A673 (cell line): ENCODE results near the gene SH3BP2. TPM values are rescaled to one million over a fixed set of nuclear protein-coding genes. Genes with fewer than 3 reads are reported as not detected.

ENCODE experiments used
- BruUV-seq: library from RNA; stranded (reverse); fragments of 400-500 nt; replicated peaks from 2 replicates; lab custom pipeline; 2021; lab: Mats Ljungman, UMichigan
- CTCF ChIA-PET: fragments of 300-600 bp; sonication (Branson Sonifier 250); formaldehyde crosslinking; loops from one replicate; lab custom pipeline; 2022; ENCODE audit warnings: antibody characterized with exemption; lab: Charles Lee
- POLR2A ChIA-PET: fragments of 300-600 bp; sonication (Branson Sonifier 250); formaldehyde crosslinking; loops from one replicate; lab custom pipeline; 2022; ENCODE audit warnings: antibody characterized with exemption; ENCODE audit not compliant: low non-redundant PET; lab: Charles Lee
- DNase-seq: peaks from one replicate; pipeline ENCODE4 v3.0.0-alpha.2; 2015; ENCODE audit warnings: low spot score
- H3K27ac ChIP-seq: fragments of 200-600 bp; sonication (generic); 2 replicates; pipeline ENCODE4 v1.5.1; 2016; ENCODE audit warnings: mixed run types, low read depth, mild to moderate bottlenecking, mixed read lengths, antibody characterized with exemption, low read length; ENCODE audit not compliant: poor library complexity, severe bottlenecking
- H3K27me3 ChIP-seq: fragments of 200-600 bp; sonication (generic); replicated peaks from 2 replicates; pipeline ENCODE4 v1.6.1; 2017; ENCODE audit warnings: mixed run types, low read depth, mild to moderate bottlenecking, mixed read lengths, antibody characterized with exemption, low read length; ENCODE audit not compliant: insufficient read depth, poor library complexity
- H3K36me3 ChIP-seq: fragments of 200-600 bp; sonication (generic); 2 replicates; pipeline ENCODE4 v1.6.1; 2016; ENCODE audit warnings: mixed run types, mild to moderate bottlenecking, mixed read lengths, antibody characterized with exemption, low read length; ENCODE audit not compliant: insufficient read depth, poor library complexity, severe bottlenecking
- H3K4me1 ChIP-seq: fragments of 200-600 bp; sonication (generic); 2 replicates; pipeline ENCODE4 v1.6.1; 2017; ENCODE audit warnings: mixed run types, mild to moderate bottlenecking, mixed read lengths, antibody characterized with exemption, low read length; ENCODE audit not compliant: insufficient read depth, poor library complexity, severe bottlenecking
- H3K4me3 ChIP-seq: fragments of 200-600 bp; sonication (generic); 2 replicates; pipeline ENCODE4 v1.5.1; 2016; ENCODE audit warnings: low read depth, mixed run types, mild to moderate bottlenecking, mixed read lengths, low read length; ENCODE audit not compliant: poor library complexity, severe bottlenecking
- H3K9me3 ChIP-seq: fragments of 200-600 bp; sonication (generic); 2 replicates; pipeline ENCODE4 v1.6.1; 2016; ENCODE audit warnings: mixed run types, low read depth, mild to moderate bottlenecking, mixed read lengths, antibody characterized with exemption, low read length; ENCODE audit not compliant: poor library complexity, severe bottlenecking
- EZH2 ChIP-seq: fragments of 200-600 bp; sonication (generic); IDR thresholded peaks from 2 replicates; pipeline ENCODE4 v1.6.1; 2017; ENCODE audit warnings: borderline replicate concordance, low read depth, mild to moderate bottlenecking, mixed read lengths, antibody characterized with exemption, low read length; ENCODE audit not compliant: poor library complexity, severe bottlenecking
- intact Hi-C: fragments of 100-400 bp; cut with micrococcal nuclease; formaldehyde crosslinking; loops from one replicate; pipeline ENCODE4 v1.10.0; 2022; ENCODE audit not compliant: unreplicated experiment
- total RNA-seq: library from RNA; stranded (reverse); gene quantifications from 2 replicates; pipeline ENCODE4 v1.2.3, GENCODE V29; 2021
- TF ChIP-seq, protein P1 (sequence below): fragments of 300-800, 200-600 bp; sonication (generic); conservative IDR thresholded peaks from 2 replicates; pipeline ENCODE4 v1.5.1; 2017; ENCODE audit warnings: low read depth, mild to moderate bottlenecking, antibody characterized with exemption, low read length, moderate library complexity, mixed read lengths

SH3BP2 gene
- total RNA-seq, 1 experiment from 2014 or later = 34.4 TPM

DNA sequence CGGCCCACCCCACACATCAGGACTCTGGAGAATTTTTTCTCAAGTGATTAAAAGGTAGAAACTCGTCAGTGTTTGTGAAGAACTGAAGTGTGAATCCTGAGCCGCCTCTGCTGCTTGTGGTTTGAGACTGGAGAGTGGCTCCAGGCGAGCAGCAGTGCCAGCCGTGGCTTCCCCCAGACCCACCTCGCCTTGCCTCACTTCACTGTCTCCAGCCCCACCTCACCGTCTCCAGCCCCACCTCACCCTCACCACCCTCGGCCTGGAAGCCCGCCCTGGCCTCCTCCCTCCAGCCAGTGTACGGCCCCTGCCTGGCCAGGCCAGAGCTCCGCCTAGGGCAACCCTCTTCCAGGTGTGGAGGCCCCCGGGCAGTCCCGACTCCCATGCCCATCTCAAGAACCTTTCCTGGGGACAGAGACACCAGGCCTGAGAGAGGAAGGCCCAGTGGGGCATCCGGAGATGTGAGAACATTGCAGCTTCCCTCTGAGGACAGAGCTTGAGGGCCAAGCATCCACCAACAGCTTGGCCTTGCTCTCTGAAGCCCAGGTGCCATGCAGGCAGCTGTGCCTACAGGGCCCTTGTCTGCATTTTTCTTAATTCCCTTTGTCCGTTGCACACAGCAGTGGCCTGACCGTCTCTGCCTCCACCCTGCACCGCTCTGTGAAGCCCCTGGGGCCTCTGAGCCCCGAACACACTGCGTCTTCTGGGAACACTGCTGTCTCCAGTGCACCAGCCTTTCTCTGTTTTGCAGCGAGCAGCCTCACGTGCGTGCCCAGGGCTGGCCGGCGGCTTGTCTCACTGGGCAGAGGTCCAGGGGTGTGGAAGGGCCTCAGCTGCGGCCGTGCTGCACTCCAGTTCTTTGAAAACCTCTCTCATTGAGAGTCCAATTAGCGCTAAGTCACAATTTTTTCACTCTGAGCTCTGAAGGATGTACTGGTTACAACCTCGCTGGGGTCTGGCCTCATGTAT lies 13.8 kb downstream of the SH3BP2 start:
- BruUV-seq = no TSS peak
- H3K36me3 ChIP-seq = no peaks in the 10 kb centered on the region
- H3K27me3 ChIP-seq = no peaks in the 10 kb centered on the region
- DNase-seq = no peak
- CTCF ChIA-PET = no interaction called here
- TF ChIP-seq EZH2 = no peak
- TF ChIP-seq, protein P1, sequence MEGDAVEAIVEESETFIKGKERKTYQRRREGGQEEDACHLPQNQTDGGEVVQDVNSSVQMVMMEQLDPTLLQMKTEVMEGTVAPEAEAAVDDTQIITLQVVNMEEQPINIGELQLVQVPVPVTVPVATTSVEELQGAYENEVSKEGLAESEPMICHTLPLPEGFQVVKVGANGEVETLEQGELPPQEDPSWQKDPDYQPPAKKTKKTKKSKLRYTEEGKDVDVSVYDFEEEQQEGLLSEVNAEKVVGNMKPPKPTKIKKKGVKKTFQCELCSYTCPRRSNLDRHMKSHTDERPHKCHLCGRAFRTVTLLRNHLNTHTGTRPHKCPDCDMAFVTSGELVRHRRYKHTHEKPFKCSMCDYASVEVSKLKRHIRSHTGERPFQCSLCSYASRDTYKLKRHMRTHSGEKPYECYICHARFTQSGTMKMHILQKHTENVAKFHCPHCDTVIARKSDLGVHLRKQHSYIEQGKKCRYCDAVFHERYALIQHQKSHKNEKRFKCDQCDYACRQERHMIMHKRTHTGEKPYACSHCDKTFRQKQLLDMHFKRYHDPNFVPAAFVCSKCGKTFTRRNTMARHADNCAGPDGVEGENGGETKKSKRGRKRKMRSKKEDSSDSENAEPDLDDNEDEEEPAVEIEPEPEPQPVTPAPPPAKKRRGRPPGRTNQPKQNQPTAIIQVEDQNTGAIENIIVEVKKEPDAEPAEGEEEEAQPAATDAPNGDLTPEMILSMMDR = no peak
- H3K4me1 ChIP-seq = no peaks in the 10 kb centered on the region
- POLR2A ChIA-PET = no interaction called here
- no peak overlapping the region for H3K4me3 ChIP-seq
- intact Hi-C loops = no loop called here
- H3K9me3 ChIP-seq = no peaks in the 10 kb centered on the region
- no peak overlapping the region for H3K27ac ChIP-seq

DNA sequence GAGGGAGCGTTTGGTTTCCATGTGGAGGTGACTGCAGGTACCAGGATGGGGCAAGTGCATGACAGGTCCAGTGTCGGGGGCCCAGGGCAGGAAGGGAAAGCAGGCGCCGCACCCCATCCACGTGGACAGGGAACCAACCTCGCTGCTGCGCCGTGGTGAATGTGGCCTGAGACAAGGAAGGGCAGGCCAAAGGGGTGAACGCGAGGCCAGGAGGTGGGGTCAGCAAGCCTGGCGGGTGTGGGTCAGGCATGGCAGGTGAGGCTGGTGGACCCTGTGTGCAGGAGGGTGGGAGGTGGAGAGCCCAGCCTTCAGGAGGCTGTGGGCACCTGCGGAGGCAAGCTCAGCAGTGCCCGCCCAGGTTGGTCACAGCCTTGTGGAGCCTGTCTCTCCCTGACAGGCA lies 14.7 kb downstream of the SH3BP2 start:
- DNase-seq = no peak
- no TSS peak for BruUV-seq
- Histone ChIP-seq H3K27me3 (no peaks in the 10 kb centered on the region), H3K4me1 (peaks cover 7% of the 10 kb centered on the region), H3K27ac (no peak overlapping the region), H3K4me3 (no peak overlapping the region), H3K36me3 (no peaks in the 10 kb centered on the region), H3K9me3 (no peaks in the 10 kb centered on the region)
- TF ChIP-seq, protein P1 = no peak
- no peak for TF ChIP-seq EZH2
- intact Hi-C loops = no loop called here
- POLR2A ChIA-PET = no interaction called here
- CTCF ChIA-PET = no interaction called here

DNA sequence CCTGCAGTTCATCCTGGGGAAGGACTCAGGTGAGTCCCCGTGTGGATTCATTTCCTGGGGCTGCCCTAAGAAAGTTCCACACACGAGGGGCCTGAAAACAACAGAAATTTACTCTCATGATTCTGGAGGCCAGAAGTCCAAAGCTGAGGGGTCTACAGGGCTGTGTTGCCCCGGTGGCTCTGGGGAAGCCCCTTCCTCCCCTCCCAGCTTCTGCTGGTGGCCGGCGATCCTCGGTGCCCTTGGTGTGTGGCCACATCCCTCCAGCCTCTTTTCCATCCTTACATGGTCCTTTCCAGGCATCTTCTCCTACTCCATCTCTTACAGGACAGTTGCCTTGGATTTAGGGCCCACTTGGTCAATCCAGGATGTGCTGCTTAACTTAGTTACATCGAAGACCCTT lies 15.1 kb downstream of the SH3BP2 start:
- H3K27ac ChIP-seq = no peak overlapping the region
- BruUV-seq = no TSS peak
- ChIA-PET CTCF (no interaction called here), POLR2A (no interaction called here)
- H3K27me3 ChIP-seq = no peaks in the 10 kb centered on the region
- no peak overlapping the region for H3K4me3 ChIP-seq
- H3K9me3 ChIP-seq = no peaks in the 10 kb centered on the region
- H3K36me3 ChIP-seq = no peaks in the 10 kb centered on the region
- peaks cover 12% of the 10 kb centered on the region for H3K4me1 ChIP-seq
- TF ChIP-seq, protein P1 = no peak
- no peak for TF ChIP-seq EZH2
- intact Hi-C loops = no loop called here
- no peak for DNase-seq
